ENCODE data around the gene ZNRF2. TPM values are rescaled to one million over a fixed set of nuclear protein-coding genes. Genes with fewer than 3 reads are reported as not detected.
A peak's percentile ranks its signal among the peaks of the same experiment; 100 is the strongest.

ZNRF2 gene
- total RNA-seq, 2 experiments from 2014 or later = 20.4 to 23.6 TPM

DNA sequence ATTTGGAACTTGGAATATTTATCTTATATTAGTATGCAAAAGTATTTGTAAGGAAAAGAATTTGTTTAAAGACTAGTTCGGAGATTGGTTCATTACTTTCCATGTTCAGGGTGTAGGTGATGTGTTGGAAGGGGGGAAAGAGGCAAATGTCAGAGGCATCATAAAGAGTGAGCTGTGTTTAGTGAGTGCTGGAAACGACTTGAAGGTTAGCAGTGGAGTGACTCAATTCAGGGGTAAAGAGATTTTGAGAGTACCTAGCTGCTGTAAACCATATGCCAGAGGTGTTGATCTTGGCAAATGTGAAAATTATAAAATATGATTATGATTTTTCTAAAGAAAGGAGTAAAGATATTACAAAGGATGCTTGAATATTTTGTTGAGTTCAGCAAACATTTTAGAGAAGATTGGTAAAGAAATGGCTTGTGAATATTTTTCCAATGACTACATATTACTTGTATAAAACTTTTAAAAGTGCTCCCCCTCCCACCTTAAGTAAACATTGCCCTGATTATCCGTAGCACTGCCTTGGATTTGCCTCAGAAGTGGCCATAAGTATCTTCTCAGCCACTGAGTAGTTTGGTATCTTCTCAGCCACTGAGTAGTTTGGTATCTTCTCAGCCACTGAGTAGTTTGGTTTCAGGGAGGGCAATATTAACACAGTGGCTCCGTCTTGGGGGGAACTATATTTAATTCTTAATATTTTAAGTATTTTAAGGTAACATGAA is 51.5 kb downstream of the ZNRF2 start:
- Histone ChIP-seq H3K9me3 (ENCODE audit: control insufficient read depth in 1 of 2, insufficient read depth in 1 of 2, low read length in 2 of 2) (no peaks in the 10 kb centered on the region), H3K27ac (ENCODE audit: low read depth in 1 of 2, low read length in 2 of 2) (no peak overlapping the region), H3K27me3 (ENCODE audit: control insufficient read depth in 1 of 2, insufficient read depth in 2 of 2, low read length in 2 of 2) (no peaks in the 10 kb centered on the region), H3K36me3 (ENCODE audit: insufficient read depth, low read length) (no peaks in the 10 kb centered on the region), H3K4me1 (ENCODE audit: insufficient read depth, low read length) (no peaks in the 10 kb centered on the region), H3K4me3 (ENCODE audit: low read length) (no peak overlapping the region)
- POLR2A ChIA-PET = interaction anchor here (0.6 to 1.5 kb wide), 3 partner anchors 13 to 51 kb away, joined by 3 to 8 read pairs (median 3); no protein-coding TSS in a partner anchor
- DNase-seq = no peak
- Mint-ChIP-seq H3K27me3 (no peaks in the 10 kb centered on the region), H3K4me3 (no peak overlapping the region), H3K27ac (no peak overlapping the region), H3K4me1 (ENCODE audit: low read depth) (peaks cover 70% of the 10 kb centered on the region), H3K9me3 (peaks cover 4% of the 10 kb centered on the region), H3K36me3 (ENCODE audit: low read depth) (peaks cover 11% of the 10 kb centered on the region)
- intact Hi-C loops (cut with DNase I, micrococcal nuclease) = loop anchor here in 1 of 2 experiments (5.0 kb wide), 1 partner anchor 34 kb away; no protein-coding TSS in a partner anchor
- ATAC-seq (ENCODE audit: poor library complexity) = no peak
- CTCF ChIA-PET = interaction anchor here (1.6 kb wide), 1 partner anchor 13 kb away, joined by 5 read pairs; no protein-coding TSS in a partner anchor
- TF ChIP-seq CTCF (IDR thresholded peaks at IDR 0.05) = no peak

- no peak overlapping the region for H3K4me3 ChIP-seq (ENCODE audit: low read length)
- peaks cover 3% of the 10 kb centered on the region for H3K9me3 Mint-ChIP-seq
- intact Hi-C loops (cut with DNase I, micrococcal nuclease) = loop anchor here in 1 of 2 experiments (2.0 kb wide), 1 partner anchor 14 kb away; no protein-coding TSS in a partner anchor
- peaks cover 14% of the 10 kb centered on the region for H3K4me1 ChIP-seq (ENCODE audit: insufficient read depth, low read length)
- H3K4me1 Mint-ChIP-seq (ENCODE audit: low read depth) = peaks cover 72% of the 10 kb centered on the region
- H3K27ac ChIP-seq (ENCODE audit: low read depth in 1 of 2, low read length in 2 of 2) = no peak overlapping the region
- POLR2A ChIA-PET = interaction anchor here (1.3 kb wide), 1 partner anchor 22 kb away, joined by 3 read pairs; no protein-coding TSS in a partner anchor
- CTCF ChIA-PET = interaction anchor here (0.8 to 1.6 kb wide), 4 partner anchors 10 to 22 kb away, joined by 3 to 4 read pairs (median 3); no protein-coding TSS in a partner anchor
- no peak for TF ChIP-seq CTCF (IDR thresholded peaks at IDR 0.05)
- H3K27me3 ChIP-seq (ENCODE audit: control insufficient read depth in 1 of 2, insufficient read depth in 2 of 2, low read length in 2 of 2) = no peaks in the 10 kb centered on the region
- DNase-seq = no peak
- no peaks in the 10 kb centered on the region for H3K36me3 ChIP-seq (ENCODE audit: insufficient read depth, low read length)
- H3K4me3 Mint-ChIP-seq = no peak overlapping the region
- no peak for ATAC-seq (ENCODE audit: poor library complexity)
- H3K36me3 Mint-ChIP-seq (ENCODE audit: low read depth) = peaks cover 25% of the 10 kb centered on the region
- H3K9me3 ChIP-seq (ENCODE audit: control insufficient read depth in 1 of 2, insufficient read depth in 1 of 2, low read length in 2 of 2) = no peaks in the 10 kb centered on the region
- H3K27me3 Mint-ChIP-seq = no peaks in the 10 kb centered on the region
- peak overlapping the region; percentile 18 for H3K27ac Mint-ChIP-seq
Measured at GRCh38 chr7:30344513-30344912, 60.1 kb downstream of the ZNRF2 start.

GRCh38 chr7:30347226-30348082 is 63.1 kb downstream of the ZNRF2 start:
- no peak overlapping the region for H3K4me3 ChIP-seq (ENCODE audit: low read length)
- no peaks in the 10 kb centered on the region for H3K36me3 ChIP-seq (ENCODE audit: insufficient read depth, low read length)
- ATAC-seq (ENCODE audit: poor library complexity) = peak; percentile 16
- CTCF ChIA-PET = interaction anchor here (1.0 to 2.6 kb wide), 4 partner anchors 25 to 72 kb away, joined by 3 to 10 read pairs (median 6); partner anchors contain the start of gene ZNRF2
- intact Hi-C loops (cut with DNase I, micrococcal nuclease) = loop anchor here (1.0 to 5.0 kb wide), 3 partner anchors 40 to 320 kb away; partner anchors contain the start of genes FKBP14 (in 2 of the 2), PLEKHA8 (in 2 of the 2) and ZNRF2 (in 1 of the 2)
- DNase-seq = peak in 1 of 14 experiments; percentile 12
- no peak for TF ChIP-seq CTCF (IDR thresholded peaks at IDR 0.05)
- H3K4me1 Mint-ChIP-seq (ENCODE audit: low read depth) = peaks cover 60% of the 10 kb centered on the region
- H3K4me1 ChIP-seq (ENCODE audit: insufficient read depth, low read length) = peaks cover 14% of the 10 kb centered on the region
- peak overlapping the region; percentile 20 to 29 for H3K27ac ChIP-seq (ENCODE audit: low read depth in 1 of 2, low read length in 2 of 2)
- no peaks in the 10 kb centered on the region for H3K27me3 Mint-ChIP-seq
- peak overlapping the region; percentile 31 for H3K4me3 Mint-ChIP-seq
- POLR2A ChIA-PET = interaction anchor here (0.8 to 6.6 kb wide), 9 partner anchors 8 to 320 kb away, joined by 3 to 62 read pairs (median 6); partner anchors contain the start of genes FKBP14, MTURN and ZNRF2
- H3K27me3 ChIP-seq (ENCODE audit: control insufficient read depth in 1 of 2, insufficient read depth in 2 of 2, low read length in 2 of 2) = no peaks in the 10 kb centered on the region
- peak overlapping the region; percentile 93 for H3K27ac Mint-ChIP-seq
- H3K9me3 ChIP-seq (ENCODE audit: control insufficient read depth in 1 of 2, insufficient read depth in 1 of 2, low read length in 2 of 2) = no peaks in the 10 kb centered on the region
- no peaks in the 10 kb centered on the region for H3K9me3 Mint-ChIP-seq
- no peaks in the 10 kb centered on the region for H3K36me3 Mint-ChIP-seq (ENCODE audit: low read depth)

All from CD4-positive, alpha-beta T cell (primary cell).